Activated T-cell treated with anti-CD3 and anti-CD28 coated beads for 24 hours (primary cell): ENCODE measurements around the gene FTO.

Experiments
- DNase-seq: peaks from one replicate; pipeline ENCODE4 v3.0.0-alpha.2; 2020; ENCODE audit warnings: low read depth

Gene FTO

DNA sequence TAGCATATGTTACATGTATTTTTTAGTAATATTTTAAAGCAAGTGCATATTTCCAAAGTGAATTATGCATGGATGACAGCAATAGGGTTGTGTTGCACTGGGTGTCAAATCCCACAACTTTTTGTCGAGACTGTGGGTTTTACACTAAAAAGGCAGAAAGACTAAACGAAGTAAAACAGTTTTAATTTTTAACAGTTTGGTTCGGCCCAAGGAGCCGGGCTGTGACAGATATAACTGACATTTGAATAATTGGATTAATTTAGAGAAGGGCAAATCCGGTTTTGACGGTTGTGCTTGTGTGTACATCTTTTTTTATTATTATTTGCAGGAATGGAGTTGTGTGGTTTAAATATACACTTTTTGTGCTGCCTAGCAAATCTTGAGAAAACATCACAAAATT lies 263.6 kb downstream of the FTO start:
- no peak for DNase-seq

DNA sequence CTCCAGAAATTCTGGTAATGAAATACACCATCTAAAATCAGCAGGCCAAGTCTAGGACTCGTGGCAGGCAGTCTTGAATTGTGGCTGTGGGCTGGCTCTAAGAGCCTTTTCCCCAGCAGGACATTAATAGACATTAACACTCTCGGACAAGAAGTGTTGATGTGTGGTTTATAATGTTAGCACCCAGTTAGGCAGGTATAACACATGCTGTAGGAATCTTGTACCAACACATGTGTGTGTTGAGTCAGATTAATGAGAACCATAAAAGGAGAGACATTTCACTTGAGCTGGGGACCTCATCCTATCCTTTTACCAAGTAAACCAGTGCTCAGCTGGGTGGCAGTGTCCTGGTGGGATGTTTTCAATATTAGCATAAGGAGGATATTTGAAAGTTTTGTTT lies 264.5 kb downstream of the FTO start:
- DNase-seq = no peak

DNA sequence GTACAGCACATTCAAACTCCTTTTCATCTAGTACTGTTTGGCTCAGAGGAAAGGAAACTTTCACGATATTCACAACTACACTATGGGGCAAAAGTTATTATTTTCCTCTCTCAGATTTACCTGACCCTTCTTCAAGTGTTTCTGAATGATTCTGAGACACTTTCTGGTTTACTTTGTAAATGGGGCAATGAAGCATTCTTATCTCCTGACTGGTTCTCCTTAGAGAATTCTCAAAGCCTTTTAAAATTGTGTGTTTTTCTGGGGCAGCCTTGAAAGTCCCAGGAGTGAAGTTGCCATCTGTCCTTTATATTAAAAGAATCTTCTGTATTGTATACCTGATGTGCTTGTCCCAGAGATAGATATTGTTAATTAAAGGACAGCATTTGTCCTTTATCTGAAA lies 264.9 kb downstream of the FTO start:
- DNase-seq = no peak

DNA sequence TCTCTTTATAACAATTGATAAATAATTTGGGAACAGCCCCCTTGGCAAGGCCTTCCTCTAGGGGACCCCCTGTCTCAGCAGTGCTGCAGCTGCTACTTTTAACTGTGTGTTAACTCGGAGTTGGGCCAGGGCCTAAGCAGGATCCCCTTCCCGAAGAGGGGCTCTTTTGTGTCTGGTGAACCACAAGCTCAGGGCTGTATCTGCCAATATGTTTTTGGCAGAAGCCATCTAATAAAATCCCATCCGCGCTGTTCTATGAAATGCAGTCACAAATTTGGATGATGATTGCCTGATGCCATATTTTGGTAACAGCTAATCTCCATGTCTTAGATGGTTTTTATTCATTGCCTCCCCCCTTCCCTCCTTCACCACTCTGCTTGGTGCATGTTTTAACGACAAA lies 267.7 kb downstream of the FTO start:
- no peak for DNase-seq

DNA sequence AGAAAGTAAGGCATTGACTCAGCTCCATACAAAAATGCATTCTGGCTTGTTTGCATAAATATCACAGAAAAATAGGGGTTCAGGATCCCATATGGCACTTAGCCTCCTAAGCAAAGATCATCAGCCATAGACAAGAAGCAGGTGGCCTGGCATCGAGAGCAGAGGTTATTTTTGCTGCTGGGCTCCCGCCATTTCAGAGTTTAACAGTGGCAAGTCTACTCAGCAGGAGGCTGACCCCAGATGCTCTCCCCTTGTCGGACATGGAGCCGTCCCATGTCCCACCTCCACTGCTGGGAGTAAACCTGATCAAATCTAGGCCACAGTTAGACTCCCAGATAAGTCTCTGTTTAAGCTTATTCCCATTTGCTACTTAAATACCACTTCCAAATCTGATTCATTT lies 269.1 kb downstream of the FTO start:
- no peak for DNase-seq

DNA sequence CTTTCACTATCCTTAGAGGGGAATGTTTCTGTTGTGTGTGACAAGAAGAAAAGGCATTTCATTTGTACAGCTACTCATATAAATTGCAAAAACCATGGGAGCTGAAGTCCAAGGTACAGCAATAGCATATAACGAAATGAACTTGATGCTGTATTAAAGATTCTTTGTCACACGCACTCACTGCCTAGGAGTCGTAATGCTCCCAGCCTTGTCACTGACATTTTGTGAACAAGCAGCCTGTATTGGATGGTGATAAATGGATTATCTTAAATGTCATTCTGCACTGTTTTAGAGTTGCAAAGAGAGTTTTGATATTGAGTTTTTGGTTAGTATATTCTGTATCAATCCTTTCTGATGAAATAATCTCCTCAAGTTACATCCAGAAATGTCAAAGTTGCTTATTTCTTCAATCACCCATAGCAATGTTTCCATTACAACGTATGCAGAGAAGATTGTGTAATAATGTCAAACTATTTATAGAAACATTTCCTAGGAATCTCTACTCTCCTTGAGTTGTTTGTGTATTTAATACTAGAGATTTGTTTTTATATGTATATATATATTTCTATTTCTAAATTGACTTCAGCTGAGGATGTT lies 270.6 kb downstream of the FTO start:
- no peak for DNase-seq

DNA sequence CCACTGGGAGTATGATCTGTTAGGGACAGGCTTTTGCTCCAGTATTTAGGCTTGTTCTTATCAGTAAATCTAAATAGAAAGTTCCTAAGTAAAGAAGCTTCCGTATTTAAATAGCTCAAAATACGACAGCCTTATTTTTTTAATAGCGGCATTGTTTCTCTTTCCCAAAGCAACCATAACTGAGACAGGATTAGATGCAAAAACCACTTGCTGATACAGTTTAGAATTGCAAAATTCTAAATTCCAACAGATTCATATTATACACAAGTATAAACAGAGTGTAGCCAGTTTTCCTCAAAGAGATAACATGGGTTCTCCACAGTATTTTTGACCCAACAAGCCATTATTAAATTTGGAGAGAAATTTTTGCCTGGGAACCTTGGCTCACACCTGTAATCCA lies 276.7 kb downstream of the FTO start:
- DNase-seq = no peak

DNA sequence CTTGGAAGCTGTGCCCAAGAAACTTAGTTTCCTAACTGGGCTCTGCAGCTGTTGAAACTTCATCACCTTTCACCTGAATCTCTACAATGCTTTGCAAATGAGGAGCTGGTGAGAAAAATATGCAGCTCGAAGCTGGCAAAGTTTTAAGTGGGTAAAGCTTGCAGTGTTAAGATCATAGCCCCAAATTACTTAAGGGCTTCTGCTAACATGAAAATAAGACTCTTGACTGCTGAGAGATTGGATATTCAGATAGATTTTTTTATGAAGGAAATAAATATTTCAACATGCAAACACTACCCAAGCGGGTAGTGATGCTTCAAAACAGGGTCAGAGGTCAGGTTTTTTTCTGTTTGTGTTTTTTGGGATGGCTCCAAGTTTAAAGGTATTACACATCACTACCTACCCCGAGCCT lies 278.7 kb downstream of the FTO start:
- no peak for DNase-seq

DNA sequence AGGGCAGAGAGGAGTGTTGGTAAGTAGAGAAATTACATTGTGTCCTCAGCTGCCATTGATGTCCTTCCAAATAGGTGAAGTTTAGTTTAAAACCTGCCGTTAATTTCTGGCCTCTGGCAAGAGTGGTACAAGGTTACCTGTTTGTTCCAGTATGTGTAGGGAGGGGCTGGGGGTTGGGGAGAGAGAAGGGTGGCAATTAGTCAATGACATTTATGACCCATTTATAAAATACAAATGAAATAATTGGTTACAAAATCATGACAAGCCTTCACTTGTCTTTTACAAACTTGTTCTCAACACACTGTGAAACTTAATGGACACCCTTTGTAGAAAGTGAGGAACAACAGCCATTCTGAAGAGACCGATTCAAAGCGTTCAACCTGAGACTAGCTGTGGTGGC lies 281.0 kb downstream of the FTO start:
- DNase-seq = no peak

DNA sequence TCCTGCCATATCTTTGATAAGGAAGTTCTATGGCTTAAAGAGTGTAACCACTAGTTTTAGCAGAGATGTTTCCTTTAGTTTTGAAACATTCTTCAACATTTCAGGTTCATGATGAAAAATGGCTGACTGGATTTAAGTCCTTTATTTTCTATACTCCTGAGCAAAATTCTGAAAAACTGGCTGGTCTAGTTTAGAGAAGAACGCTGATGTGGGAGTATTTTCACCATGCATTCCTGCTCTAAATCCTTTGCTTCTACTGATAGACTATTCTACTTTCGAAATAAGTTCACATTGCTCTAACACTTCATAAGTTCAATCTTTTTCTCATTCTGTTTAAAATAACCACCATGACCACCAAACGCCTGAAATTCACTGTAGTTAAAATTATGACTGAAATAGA lies 281.9 kb downstream of the FTO start:
- DNase-seq = no peak

DNA sequence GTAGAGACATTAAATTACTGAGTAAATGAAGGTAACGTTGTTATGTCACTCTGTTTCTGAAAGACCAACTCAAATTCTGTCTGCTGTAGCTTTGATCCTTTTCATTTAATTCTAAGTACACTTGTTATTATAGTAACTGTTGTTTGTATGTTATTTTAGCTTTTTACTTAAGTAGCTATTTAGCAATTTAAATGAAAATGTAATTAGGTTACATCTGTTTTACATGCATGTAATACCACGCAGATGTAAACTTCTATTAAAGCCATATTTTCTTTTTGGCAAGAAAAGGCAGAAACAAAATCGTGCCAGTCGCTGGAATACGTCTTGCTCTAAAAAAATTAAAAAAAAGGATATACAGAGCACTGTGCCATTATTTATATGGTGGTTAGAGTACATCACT lies 282.8 kb downstream of the FTO start:
- DNase-seq = no peak

DNA sequence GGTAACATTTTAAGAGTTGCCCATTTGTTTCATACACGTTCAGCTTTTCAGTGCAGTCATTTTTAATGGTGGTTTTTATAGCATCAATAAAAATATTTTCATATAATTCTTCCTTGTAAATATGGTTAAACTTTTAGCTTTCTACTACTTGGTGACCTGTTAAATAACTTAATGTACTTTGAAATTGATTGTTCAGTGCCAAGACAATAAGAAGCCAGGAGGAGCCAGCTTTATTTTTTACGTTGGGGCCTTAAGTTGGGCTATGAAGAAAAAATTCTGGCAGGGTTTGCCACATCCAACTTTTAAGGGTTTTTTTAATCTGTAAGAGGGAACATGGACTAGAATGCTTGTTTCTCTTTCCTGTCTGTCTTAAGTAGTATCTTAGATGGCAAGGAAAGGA lies 284.2 kb downstream of the FTO start:
- DNase-seq = no peak

DNA sequence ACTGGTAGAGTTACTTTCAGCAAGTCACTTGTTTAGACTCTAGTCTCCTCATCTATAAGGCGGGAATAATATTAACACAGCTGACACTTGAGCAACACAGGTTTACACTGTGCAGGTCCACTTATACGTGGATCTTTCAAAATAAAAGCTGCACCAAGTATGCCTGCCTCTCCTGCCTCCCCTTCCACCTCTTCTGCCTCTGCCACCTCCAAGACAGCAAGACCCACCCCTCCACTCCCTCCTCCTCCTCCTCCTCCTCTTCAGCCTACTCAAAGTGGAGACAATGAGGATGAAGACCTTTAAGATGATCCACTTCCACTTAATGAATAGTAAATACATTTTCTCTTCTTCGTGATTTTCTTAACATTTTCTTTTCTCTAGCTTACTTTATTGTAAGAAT lies 285.6 kb downstream of the FTO start:
- no peak for DNase-seq

DNA sequence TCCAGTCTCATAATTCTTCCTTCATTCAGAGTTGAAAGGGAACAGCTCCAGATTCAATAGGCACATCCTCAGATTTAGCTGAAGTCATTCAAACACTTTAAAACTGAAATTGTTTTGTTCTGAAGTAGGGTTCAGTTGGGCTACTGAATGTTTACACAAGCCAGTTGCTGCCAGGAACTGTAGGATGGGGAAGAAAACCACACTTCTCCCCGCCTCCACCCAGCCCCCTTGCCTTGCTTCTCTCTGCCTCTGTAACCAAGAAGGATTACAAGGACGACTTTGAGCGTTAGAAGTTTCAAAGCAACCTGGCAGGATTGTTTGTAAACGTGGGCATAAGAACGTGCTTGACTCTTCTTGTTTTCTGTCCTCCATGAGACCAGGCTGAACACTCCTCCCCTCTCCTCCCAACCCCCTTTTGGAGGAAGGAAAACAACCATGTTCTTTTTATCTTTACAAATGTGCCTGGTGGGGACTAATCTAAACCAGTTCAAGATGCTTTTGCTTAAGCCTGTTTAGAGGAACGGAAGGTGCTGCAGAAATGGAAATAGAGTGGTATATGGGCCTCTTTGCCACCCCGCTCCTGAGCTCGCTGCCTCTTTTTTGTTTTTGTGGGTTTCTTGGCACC lies 287.9 kb downstream of the FTO start:
- DNase-seq = no peak

DNA sequence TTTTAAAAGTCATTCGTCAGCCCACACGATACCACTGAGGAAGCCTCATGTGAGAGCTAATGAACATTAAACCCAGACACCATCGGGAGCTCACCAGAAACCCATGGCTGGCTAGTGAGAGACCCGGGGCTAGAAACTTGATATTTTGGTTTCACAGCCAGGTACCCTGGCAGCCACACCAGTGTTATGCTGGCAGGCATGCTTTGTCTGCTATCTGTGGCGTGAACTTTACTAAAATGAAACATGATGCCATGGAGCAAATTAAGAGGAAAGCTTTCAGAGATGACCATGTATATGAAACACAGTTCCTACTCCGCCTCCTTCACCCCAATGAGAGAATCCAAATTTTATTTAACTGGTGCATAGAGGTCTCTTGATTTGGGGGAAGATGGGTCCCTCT lies 291.4 kb downstream of the FTO start:
- DNase-seq = no peak

DNA sequence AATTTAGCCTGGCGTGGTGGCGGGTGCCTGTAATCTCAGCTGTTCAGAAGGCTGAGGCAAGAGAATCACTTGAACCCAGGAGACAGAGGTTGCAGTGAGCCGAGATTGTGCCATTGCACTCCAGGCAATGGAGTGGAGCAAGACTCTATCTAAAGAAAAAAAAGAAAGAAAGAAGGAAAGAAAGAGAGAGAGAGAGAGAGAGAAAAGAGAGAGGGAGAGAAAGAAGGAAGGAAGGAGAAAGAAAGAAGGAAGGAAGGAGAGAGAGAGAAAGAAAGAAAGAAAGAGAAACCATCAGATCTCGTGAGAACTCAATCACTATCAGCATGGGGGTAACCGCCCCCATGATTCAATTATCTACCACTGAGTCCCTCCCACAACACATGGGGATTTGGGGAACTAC lies 293.0 kb downstream of the FTO start:
- DNase-seq = no peak

DNA sequence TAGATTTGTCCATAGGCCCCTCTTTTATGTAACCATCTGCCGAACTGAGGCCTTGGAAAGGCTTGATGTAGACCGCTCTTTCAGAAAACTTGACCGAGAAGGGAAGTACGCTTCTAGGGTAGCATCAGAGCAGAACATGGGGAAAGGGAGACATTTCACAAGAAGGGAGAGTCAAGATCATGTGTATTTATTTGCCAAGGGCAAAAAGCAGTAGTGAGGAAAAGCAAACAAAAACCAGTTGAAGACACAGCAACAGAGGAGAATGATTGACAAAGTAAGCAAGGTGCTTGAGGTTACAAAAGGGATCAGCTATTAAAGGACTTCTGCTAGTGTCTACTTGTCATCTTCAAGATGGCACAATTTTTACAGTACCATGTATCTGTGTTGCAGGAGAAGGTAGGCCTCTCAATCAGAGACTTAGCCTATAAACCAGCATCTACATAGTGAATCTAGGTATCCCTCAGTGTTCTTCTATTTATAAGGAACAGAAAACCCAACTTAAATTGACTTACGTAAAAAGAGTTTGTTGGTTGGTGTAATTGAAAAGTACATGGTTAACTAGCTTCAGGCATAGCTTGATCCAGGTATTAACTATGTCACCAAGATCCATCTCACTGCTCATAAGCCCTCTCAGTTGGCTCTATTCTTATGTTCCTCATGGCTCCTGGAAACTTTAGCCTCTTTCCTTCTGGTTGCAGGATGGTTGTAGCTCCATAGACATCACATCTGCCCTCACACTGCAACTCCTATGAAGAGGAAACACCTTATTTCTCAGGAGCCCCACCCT lies 294.3 kb downstream of the FTO start:
- DNase-seq = no peak

DNA sequence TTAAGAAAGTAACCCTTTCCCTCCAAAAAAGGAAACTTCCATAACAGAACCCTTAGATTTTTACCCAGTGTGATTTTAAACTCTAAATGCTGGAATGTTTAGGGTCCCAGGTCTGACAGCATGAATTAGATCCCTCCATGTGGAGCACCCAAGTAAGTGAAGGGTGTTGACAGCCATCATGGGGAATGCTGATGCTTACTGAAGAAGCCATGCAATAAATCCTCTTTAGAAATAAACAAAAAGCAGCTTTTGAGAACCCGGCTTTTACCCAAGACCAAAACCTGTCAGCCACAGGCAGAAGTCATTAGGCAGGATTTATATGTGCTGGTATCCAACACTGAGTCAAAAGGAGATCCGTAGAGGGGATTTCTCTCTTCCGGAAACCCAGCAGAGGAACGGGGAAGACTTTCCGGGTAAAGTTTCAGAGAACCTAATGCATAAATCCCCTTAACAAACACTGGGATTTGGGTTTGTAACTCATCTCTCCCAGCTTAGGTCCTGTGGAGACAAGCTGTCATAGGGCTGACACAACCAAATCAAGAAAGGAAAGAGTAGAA lies 295.1 kb downstream of the FTO start:
- no peak for DNase-seq

DNA sequence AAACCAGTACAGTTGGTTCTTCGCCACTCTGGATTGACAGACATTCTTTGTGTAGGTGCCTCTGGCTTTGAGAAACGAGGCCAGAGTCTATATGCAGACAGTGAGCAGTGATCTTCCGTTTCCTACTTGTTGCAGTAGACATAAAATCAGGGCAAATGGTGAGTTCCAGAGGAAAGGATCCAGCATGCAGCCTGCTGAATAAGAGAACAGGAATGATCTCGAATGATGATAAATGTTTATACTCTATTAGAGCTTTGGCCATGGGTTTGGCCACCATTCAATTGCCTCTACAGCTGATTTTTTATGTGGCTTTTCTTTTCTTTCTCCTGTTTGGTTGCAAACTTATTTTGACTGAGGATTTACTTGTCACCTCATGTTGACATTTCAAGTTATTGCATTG lies 295.9 kb downstream of the FTO start:
- DNase-seq = no peak

DNA sequence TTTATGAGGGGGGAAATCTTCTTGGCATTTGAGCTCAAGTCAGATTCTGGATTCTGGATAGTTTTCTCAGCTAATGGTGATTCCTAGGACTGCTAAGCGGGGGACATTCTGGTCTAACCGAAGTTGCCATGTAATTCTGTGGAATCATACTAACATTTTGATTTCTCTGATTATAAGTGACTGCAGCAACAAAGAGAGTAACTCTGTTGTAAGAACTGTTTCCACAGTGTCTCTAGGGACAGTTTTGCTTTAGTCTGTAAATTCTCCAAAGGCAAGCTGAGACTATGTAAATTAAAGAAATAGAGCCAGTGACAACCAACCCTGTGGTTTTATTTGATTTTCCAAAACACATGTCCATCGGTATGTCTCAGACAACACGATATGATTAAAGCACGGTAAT lies 296.4 kb downstream of the FTO start:
- DNase-seq = no peak

DNA sequence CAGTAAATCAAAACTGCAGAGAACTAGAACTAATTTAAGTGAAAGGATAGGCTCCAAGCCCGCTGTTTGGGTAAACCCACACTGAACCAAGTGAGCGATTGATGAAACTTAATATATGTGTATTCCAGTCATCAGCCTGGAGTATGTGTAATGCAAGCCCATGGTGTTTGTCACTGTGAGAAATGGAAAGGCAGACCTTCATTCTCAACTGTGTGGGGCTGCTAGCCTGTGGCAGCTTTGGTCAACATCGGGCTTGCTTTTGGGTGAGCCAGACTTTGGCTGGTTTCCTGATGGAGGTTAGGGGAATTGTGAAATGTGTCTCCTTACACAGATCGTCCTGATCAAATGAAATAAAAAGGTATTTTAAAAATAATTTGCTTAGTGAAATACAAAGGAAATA lies 302.7 kb downstream of the FTO start:
- DNase-seq = no peak

DNA sequence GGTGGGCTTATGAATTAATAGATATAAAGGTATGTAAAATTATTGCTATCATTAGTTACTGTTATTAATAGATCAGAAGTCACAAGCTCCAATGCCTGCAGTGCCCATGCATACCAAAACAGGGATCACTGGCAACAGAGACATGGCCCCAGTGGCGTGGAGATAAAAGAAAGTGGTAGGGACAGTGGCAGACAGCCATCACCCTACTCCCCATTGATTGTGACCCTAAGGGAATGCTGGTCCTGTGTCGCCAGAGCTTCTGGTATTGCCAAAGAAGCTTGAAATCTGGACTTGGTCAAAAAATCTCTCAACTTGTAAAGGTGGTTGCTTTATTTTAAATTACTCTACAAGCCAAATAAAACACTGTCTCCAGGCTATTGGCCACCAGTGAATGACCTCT lies 303.5 kb downstream of the FTO start:
- DNase-seq = no peak

DNA sequence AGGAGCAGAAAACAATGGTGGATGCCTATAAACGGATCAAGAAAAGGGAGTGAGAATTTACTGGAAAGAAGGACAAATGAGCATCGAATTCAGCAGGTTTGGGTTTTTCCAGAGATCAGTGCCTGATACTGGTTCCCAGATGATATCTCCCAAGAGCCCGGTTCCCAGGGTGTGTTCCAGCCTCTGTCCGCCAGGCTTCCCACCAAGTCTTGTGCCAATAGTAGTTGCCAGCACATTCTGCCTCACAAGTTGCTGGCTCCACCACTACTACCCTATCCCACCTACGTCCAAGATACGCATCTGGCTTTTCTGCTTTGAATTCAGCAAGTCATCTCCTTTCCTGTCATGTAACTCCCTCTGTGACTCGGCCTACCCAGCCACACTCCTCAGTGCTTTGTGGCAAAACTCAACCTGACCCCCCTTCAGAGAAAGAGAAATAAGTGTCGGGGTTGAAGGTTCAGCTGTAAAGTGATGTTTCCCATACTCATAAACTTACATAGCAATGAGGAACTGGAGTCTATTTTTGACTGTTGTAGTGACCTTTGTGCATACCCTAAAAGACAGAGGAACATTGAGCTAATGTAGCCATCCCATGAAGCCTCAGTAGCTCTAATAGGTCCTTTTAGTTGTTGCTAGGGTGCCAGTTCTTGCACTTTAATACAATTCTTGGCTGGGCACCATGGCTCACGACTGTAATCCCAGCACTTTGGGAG lies 305.7 kb downstream of the FTO start:
- no peak for DNase-seq
